PC-3 (cell line): ENCODE data around the gene USP34. TPM values are rescaled to one million over a fixed set of nuclear protein-coding genes. Genes with fewer than 3 reads are reported as not detected.

Experiments
- ATAC-seq: fragments of 200-7000 bp; cut with Tn5 transposase; 2 replicates; pipeline ENCODE4 v1.9.1; 2020; ENCODE audit warnings: mild to moderate bottlenecking, moderate library complexity
- BruUV-seq: library from RNA; stranded (reverse); fragments of 400-500 nt; replicated peaks from 2 replicates; lab custom pipeline; 2021; lab: Mats Ljungman, UMichigan
- CTCF ChIA-PET: fragments of 300-600 bp; sonication (Branson Sonifier 250); formaldehyde crosslinking; loops from one replicate; lab custom pipeline; 2022; ENCODE audit warnings: antibody characterized with exemption; lab: Charles Lee
- POLR2A ChIA-PET: fragments of 300-600 bp; sonication (Branson Sonifier 250); formaldehyde crosslinking; loops from one replicate; lab custom pipeline; 2022; ENCODE audit warnings: antibody characterized with exemption; ENCODE audit not compliant: unreplicated experiment; lab: Charles Lee
- DNase-seq: peaks from one replicate; pipeline ENCODE4 v3.0.0-alpha.2; 2015
- H2AFZ ChIP-seq: fragments of 300-600 bp; sonication (generic); 2 replicates; pipeline ENCODE4 v1.6.0; 2016; ENCODE audit warnings: antibody characterized with exemption, low read length
- H3F3A ChIP-seq: fragments of 300-600 bp; sonication (generic); one replicate; pipeline ENCODE4 v1.6.0; 2017; ENCODE audit warnings: antibody characterized with exemption, low read length, control low read depth, mild to moderate bottlenecking; ENCODE audit not compliant: unreplicated experiment
- H3K27ac ChIP-seq: fragments of 300-600 bp; sonication (generic); 2 replicates; pipeline ENCODE4 v1.5.1; 2016; ENCODE audit warnings: mild to moderate bottlenecking, low read length
- H3K27me3 ChIP-seq: fragments of 300-600 bp; sonication (generic); 2 replicates; pipeline ENCODE4 v1.6.1; 2016; ENCODE audit warnings: low read length, mixed read lengths
- H3K36me3 ChIP-seq: fragments of 300-600 bp; sonication (generic); 2 replicates; pipeline ENCODE4 v1.6.1; 2016; ENCODE audit warnings: low read depth, mixed run types, low read length, mixed read lengths
- H3K4me1 ChIP-seq: fragments of 300-600 bp; sonication (generic); 2 replicates; pipeline ENCODE4 v1.5.1; 2016; ENCODE audit warnings: low read length; ENCODE audit not compliant: insufficient read depth
- H3K4me2 ChIP-seq: fragments of 300-600 bp; sonication (generic); 2 replicates; pipeline ENCODE4 v1.6.0; 2016; ENCODE audit warnings: low read length
- H3K4me3 ChIP-seq: fragments of 300-600 bp; sonication (generic); 2 replicates; pipeline ENCODE4 v1.5.1; 2016; ENCODE audit warnings: mild to moderate bottlenecking, low read length, mixed read lengths
- H3K79me2 ChIP-seq: fragments of 300-600 bp; sonication (generic); 2 replicates; pipeline ENCODE4 v1.6.1; 2017; ENCODE audit warnings: low read length, mixed read lengths
- H3K9ac ChIP-seq: fragments of 300-600 bp; sonication (generic); 2 replicates; pipeline ENCODE4 v1.6.0; 2016; ENCODE audit warnings: mild to moderate bottlenecking, low read length
- H3K9me2 ChIP-seq: fragments of 300-600 bp; sonication (generic); replicated peaks from 2 replicates; pipeline ENCODE4 v1.6.1; 2016; ENCODE audit warnings: mixed run types, low read length, mixed read lengths
- H3K9me3 ChIP-seq: fragments of 300-600 bp; sonication (generic); 2 replicates; pipeline ENCODE4 v1.6.1; 2016; ENCODE audit warnings: low read length, mixed read lengths
- H4K20me1 ChIP-seq: fragments of 300-600 bp; sonication (generic); 2 replicates; pipeline ENCODE4 v1.6.1; 2016; ENCODE audit warnings: low read length, mixed read lengths
- CTCF ChIP-seq: fragments of 300-600 bp; sonication (generic); conservative IDR thresholded peaks from 2 replicates; pipeline ENCODE4 v1.5.1; 2017; ENCODE audit warnings: antibody characterized with exemption, low read depth, mild to moderate bottlenecking, low read length
- EZH2 ChIP-seq: fragments of 300-600 bp; sonication (generic); IDR thresholded peaks from one replicate; pipeline ENCODE4 v1.6.1; 2017; ENCODE audit warnings: antibody characterized with exemption, mild to moderate bottlenecking, low read length; ENCODE audit not compliant: unreplicated experiment
- EZH2phosphoT487 ChIP-seq: fragments of 300-600 bp; sonication (generic); IDR thresholded peaks from 2 replicates; pipeline ENCODE4 v1.6.1; 2018; ENCODE audit warnings: mild to moderate bottlenecking, antibody characterized with exemption, low read length, borderline replicate concordance
- intact Hi-C: fragments of 100-400 bp; cut with micrococcal nuclease; formaldehyde crosslinking; loops from 2 replicates; pipeline ENCODE4 v1.9.0; 2023
- total RNA-seq: library from RNA; depleted of rRNA; stranded (reverse); fragments of >200 nt; gene quantifications from 2 replicates; pipeline ENCODE4 v1.2.3, GENCODE V29; 2014

Gene USP34
- total RNA-seq, 1 experiment from 2014 or later = 67.1 TPM

GRCh38 chr2:61432990-61433389 lies 37.9 kb downstream of the USP34 start:
- Histone ChIP-seq H3K9me3 (no peaks in the 10 kb centered on the region), H3K9ac (no peak overlapping the region), H2AFZ (no peak overlapping the region), H3K79me2 (peaks cover 97% of the 10 kb centered on the region), H3K4me1 (peaks cover 13% of the 10 kb centered on the region), H3K4me3 (no peak overlapping the region), H3K27ac (no peak overlapping the region), H3F3A (no peaks in the 10 kb centered on the region), H3K36me3 (no peaks in the 10 kb centered on the region), H4K20me1 (peaks cover 44% of the 10 kb centered on the region; the same call in 1 of the 2 replicates), H3K9me2 (no peaks in the 10 kb centered on the region), H3K27me3 (no peaks in the 10 kb centered on the region), H3K4me2 (no peak overlapping the region)
- TF ChIP-seq EZH2phosphoT487 (no peak), CTCF (no peak), EZH2 (no peak)
- CTCF ChIA-PET = no interaction called here
- intact Hi-C loops = no loop called here
- DNase-seq (no peak), ATAC-seq (no peak)
- BruUV-seq = no TSS peak
- POLR2A ChIA-PET = no interaction called here

DNA sequence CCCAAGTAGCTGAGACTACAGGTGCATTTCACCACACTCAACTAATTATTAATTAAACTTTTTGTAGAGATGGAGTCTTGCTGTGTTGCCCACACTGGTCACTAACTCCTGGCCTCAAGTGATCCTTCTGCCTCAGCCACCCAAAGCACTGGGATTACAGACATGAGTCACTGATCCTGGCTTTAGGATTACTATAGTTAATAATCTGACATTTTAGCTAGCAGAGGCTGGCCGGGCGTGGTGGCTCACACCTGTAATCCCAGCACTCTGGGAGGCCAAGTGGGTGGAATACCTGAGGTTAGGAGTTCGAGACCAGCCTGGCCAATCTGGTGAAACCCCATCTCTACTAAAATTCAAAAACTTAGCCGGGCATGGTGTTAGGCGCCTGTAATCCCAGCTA lies 39.5 kb downstream of the USP34 start:
- ChIA-PET CTCF (interaction anchor here (0.6 kb wide), 1 partner anchor 288 kb away, joined by 3 read pairs; no protein-coding TSS in a partner anchor), POLR2A (no interaction called here)
- no peak overlapping the region for H3K4me3 ChIP-seq
- ATAC-seq (no peak), DNase-seq (no peak)
- no peaks in the 10 kb centered on the region for H3K36me3 ChIP-seq
- peaks cover 4% of the 10 kb centered on the region for H3K4me1 ChIP-seq
- H3K9ac ChIP-seq = no peak overlapping the region
- H3K9me3 ChIP-seq = no peaks in the 10 kb centered on the region
- H3F3A ChIP-seq = no peaks in the 10 kb centered on the region
- intact Hi-C loops = no loop called here
- H2AFZ ChIP-seq = no peak overlapping the region
- TF ChIP-seq CTCF = no peak
- no peak for TF ChIP-seq EZH2phosphoT487
- TF ChIP-seq EZH2 = no peak
- BruUV-seq = no TSS peak
- H4K20me1 ChIP-seq = peaks cover 32% of the 10 kb centered on the region; the same call in 1 of the 2 replicates
- H3K9me2 ChIP-seq = no peaks in the 10 kb centered on the region
- no peak overlapping the region for H3K4me2 ChIP-seq
- H3K79me2 ChIP-seq = peaks cover 98% of the 10 kb centered on the region
- no peak overlapping the region for H3K27ac ChIP-seq
- no peaks in the 10 kb centered on the region for H3K27me3 ChIP-seq

- peak; percentile 60 for DNase-seq
- no peaks in the 10 kb centered on the region for H3K27me3 ChIP-seq
- H3K79me2 ChIP-seq = peaks cover 96% of the 10 kb centered on the region
- no peak for TF ChIP-seq EZH2phosphoT487
- peak; percentile 70 for TF ChIP-seq CTCF
- H3K27ac ChIP-seq = peak overlapping the region; percentile 86
- no peaks in the 10 kb centered on the region for H3K9me3 ChIP-seq
- H4K20me1 ChIP-seq = peaks cover 17% of the 10 kb centered on the region; the same call in 1 of the 2 replicates
- H3K4me1 ChIP-seq = peaks cover 37% of the 10 kb centered on the region
- no peak overlapping the region for H3K9ac ChIP-seq
- intact Hi-C loops = loop anchor here (5.0 kb wide), 1 partner anchor 51 kb away; no protein-coding TSS in a partner anchor
- no peaks in the 10 kb centered on the region for H3K9me2 ChIP-seq
- peak overlapping the region; percentile 29; the same call in 1 of the 2 replicates for H3K4me2 ChIP-seq
- ChIA-PET POLR2A (no interaction called here), CTCF (no interaction called here)
- BruUV-seq = no TSS peak
- H3K36me3 ChIP-seq = no peaks in the 10 kb centered on the region
- no peak overlapping the region for H3K4me3 ChIP-seq
- ATAC-seq = peak; percentile 39
- H3F3A ChIP-seq = peaks cover 7% of the 10 kb centered on the region
- H2AFZ ChIP-seq = no peak overlapping the region
Observed at GRCh38 chr2:61426267-61426897, 44.5 kb downstream of the USP34 start.
